ENCODE measurements around the gene AP4S1. TPM values are rescaled to one million over a fixed set of nuclear protein-coding genes. Genes with fewer than 3 reads are reported as not detected.

AP4S1 gene
- total RNA-seq, 1 experiment from 2014 or later, result 3.3 TPM

- in situ Hi-C loops (cut with HindIII; ENCODE audit: low pct_unique_long_range_greater_than_20kb, low sequenced_read_pairs), result no loop called here
Measured at GRCh38 chr14:30998100-30998706, 27.2 kb upstream of the AP4S1 start.

GRCh38 chr14:30999038-30999773, 26.2 kb upstream of the AP4S1 start:
- intact Hi-C loops (cut with micrococcal nuclease; ENCODE audit: unreplicated experiment), result no loop called here
- CTCF ChIA-PET, result no interaction called here
- TF ChIP-seq REST (IDR thresholded peaks at IDR 0.05; ENCODE audit: insufficient read depth in 1 of 2, low read depth in 2 of 2, low read length in 1 of 2) (no peak), SIN3A (IDR thresholded peaks at IDR 0.05; ENCODE audit: borderline replicate concordance, insufficient read depth, low read depth, low read length) (no peak), TCF7L2 (IDR thresholded peaks at IDR 0.05; ENCODE audit: low read depth, low read length) (no peak), CTCF (IDR thresholded peaks at IDR 0.05) (no peak)

More at GRCh38 chr14:30998100-30998706, 27.2 kb upstream of the AP4S1 start:
- BruUV-seq (replicated peaks), result no TSS peak
- CTCF ChIA-PET, result no interaction called here
- no peaks in the 10 kb centered on the region for H3K9me3 ChIP-seq (ENCODE audit: control insufficient read depth, insufficient read depth, low read depth, low read length)
- peaks cover 17% of the 10 kb centered on the region for H3K4me1 ChIP-seq (ENCODE audit: control insufficient read depth, insufficient read depth, low read length)
- intact Hi-C loops (cut with micrococcal nuclease; ENCODE audit: unreplicated experiment), result no loop called here
- no peaks in the 10 kb centered on the region for H3K27me3 ChIP-seq (ENCODE audit: control insufficient read depth, insufficient read depth, low read length)
- ATAC-seq (no peak), DNase-seq (ENCODE audit: low read depth, low spot score) (no peak)
- no peak for TF ChIP-seq TCF7L2 (IDR thresholded peaks at IDR 0.05; ENCODE audit: low read depth, low read length)
- TF ChIP-seq POLR2AphosphoS5 (IDR thresholded peaks at IDR 0.05; ENCODE audit: low read depth, low read length), result no peak
- TF ChIP-seq SIN3A (IDR thresholded peaks at IDR 0.05; ENCODE audit: borderline replicate concordance, insufficient read depth, low read depth, low read length), result no peak
- no peak for TF ChIP-seq CTCF (IDR thresholded peaks at IDR 0.05)
- TF ChIP-seq REST (IDR thresholded peaks at IDR 0.05; ENCODE audit: insufficient read depth in 1 of 2, low read depth in 2 of 2, low read length in 1 of 2), result no peak
- POLR2A ChIA-PET, result no interaction called here
- H3K36me3 ChIP-seq (ENCODE audit: control insufficient read depth, insufficient read depth, low read length), result no peaks in the 10 kb centered on the region
- no peak overlapping the region for H3K27ac ChIP-seq (ENCODE audit: low read length)
- no peak overlapping the region for H3K4me3 ChIP-seq (ENCODE audit: low read depth in 2 of 2, low read length in 2 of 2)

More at GRCh38 chr14:30999038-30999773, 26.2 kb upstream of the AP4S1 start:
- H3K9me3 ChIP-seq (ENCODE audit: control insufficient read depth, insufficient read depth, low read depth, low read length), result no peaks in the 10 kb centered on the region
- no peak overlapping the region for H3K27ac ChIP-seq (ENCODE audit: low read length)
- no peak overlapping the region for H3K4me3 ChIP-seq (ENCODE audit: low read depth in 2 of 2, low read length in 2 of 2)
- H3K36me3 ChIP-seq (ENCODE audit: control insufficient read depth, insufficient read depth, low read length), result no peaks in the 10 kb centered on the region
- in situ Hi-C loops (cut with HindIII; ENCODE audit: low pct_unique_long_range_greater_than_20kb, low sequenced_read_pairs), result no loop called here
- DNase-seq (ENCODE audit: low read depth, low spot score), result no peak
- POLR2A ChIA-PET, result no interaction called here
- BruUV-seq (replicated peaks), result no TSS peak
- peaks cover 17% of the 10 kb centered on the region for H3K4me1 ChIP-seq (ENCODE audit: control insufficient read depth, insufficient read depth, low read length)
- no peak for ATAC-seq
- H3K27me3 ChIP-seq (ENCODE audit: control insufficient read depth, insufficient read depth, low read length), result no peaks in the 10 kb centered on the region

All from Panc1 (cell line).